Measurements from ENCODE around the gene FRS2. TPM values are rescaled to one million over a fixed set of nuclear protein-coding genes. Genes with fewer than 3 reads are reported as not detected.

The FRS2 gene
- total RNA-seq, 1 experiment from 2014 or later, result 33.7 TPM

DNA sequence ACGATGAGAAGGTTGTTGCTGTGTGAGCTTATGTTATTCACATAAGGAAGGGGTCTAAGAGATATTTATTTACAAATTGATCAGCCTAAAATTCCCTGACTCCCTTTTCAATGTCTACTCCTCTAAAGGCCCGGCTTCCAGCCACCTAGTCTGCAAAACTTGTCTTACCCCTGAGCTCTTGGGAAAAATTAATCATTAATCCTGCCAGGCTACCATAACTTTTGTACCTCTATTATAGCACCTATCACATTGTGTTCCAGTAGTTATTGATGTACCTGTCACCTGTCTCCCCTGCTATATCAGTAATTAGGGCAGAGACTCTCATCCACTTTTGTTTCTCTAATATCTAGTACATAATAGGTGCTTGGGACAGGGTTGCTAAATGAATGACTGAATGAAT, 29.3 kb upstream of the FRS2 start:
- no peak for DNase-seq
- Histone ChIP-seq H3K56ac (ENCODE audit: insufficient read length, low read depth, low read length) (no peak overlapping the region), H2BK120ac (ENCODE audit: low read depth, low read length, poor library complexity, severe bottlenecking) (no peak overlapping the region), H2AK5ac (ENCODE audit: insufficient read length, low read length) (no peak overlapping the region), H3K4me1 (ENCODE audit: insufficient read depth, low read length) (no peaks in the 10 kb centered on the region), H2BK12ac (ENCODE audit: insufficient read length, low read depth, low read length) (no peak overlapping the region), H3K14ac (ENCODE audit: insufficient read depth, low read length) (no peak overlapping the region), H3T11ph (ENCODE audit: low read length) (no peak overlapping the region), H3K79me1 (ENCODE audit: insufficient read depth, low read depth, low read length, poor library complexity, severe bottlenecking) (no peaks in the 10 kb centered on the region), H4K5ac (ENCODE audit: insufficient read length, low read depth, low read length) (no peak overlapping the region), H3K27me3 (ENCODE audit: insufficient read depth, low read length) (no peaks in the 10 kb centered on the region), H3K23ac (ENCODE audit: insufficient read length, low read depth, low read length) (no peak overlapping the region), H4K8ac (replicated peaks; ENCODE audit: insufficient read length, low read depth, low read length) (no peak overlapping the region), H3K9ac (ENCODE audit: extremely low read depth, insufficient read length, low read length) (no peak overlapping the region), H4K20me1 (ENCODE audit: control insufficient read depth, insufficient read depth, insufficient read length) (no peaks in the 10 kb centered on the region), H3K27ac (ENCODE audit: insufficient read length, low read depth, low read length) (no peak overlapping the region), H3K9me3 (ENCODE audit: control insufficient read depth, low read depth, low read length) (no peaks in the 10 kb centered on the region), H3K79me2 (ENCODE audit: insufficient read depth, low read length) (no peaks in the 10 kb centered on the region), H2BK20ac (ENCODE audit: low read depth, low read length, poor library complexity, severe bottlenecking) (no peak overlapping the region), H3K18ac (ENCODE audit: insufficient read length, low read depth, low read length) (no peak overlapping the region), H4K91ac (ENCODE audit: insufficient read length, low read depth, low read length) (no peak overlapping the region), H2BK5ac (ENCODE audit: insufficient read length, low read length) (no peak overlapping the region), H3K23me2 (ENCODE audit: insufficient read length, low read depth, low read length, poor library complexity, severe bottlenecking) (no peaks in the 10 kb centered on the region), H3K4me2 (ENCODE audit: insufficient read depth, insufficient read length, low read length) (no peak overlapping the region), H3K4ac (ENCODE audit: low read depth, low read length) (no peak overlapping the region), H2BK15ac (ENCODE audit: low read depth, low read length) (no peak overlapping the region), H2AFZ (ENCODE audit: low read length) (no peak overlapping the region)
- no peaks in the 10 kb centered on the region for H3K4me1 Mint-ChIP-seq
- H3K9me3 Mint-ChIP-seq, result no peaks in the 10 kb centered on the region; a peak in 1 of 5 replicates
- no peak overlapping the region for H3K4me3 Mint-ChIP-seq
- TF ChIP-seq, protein P1, sequence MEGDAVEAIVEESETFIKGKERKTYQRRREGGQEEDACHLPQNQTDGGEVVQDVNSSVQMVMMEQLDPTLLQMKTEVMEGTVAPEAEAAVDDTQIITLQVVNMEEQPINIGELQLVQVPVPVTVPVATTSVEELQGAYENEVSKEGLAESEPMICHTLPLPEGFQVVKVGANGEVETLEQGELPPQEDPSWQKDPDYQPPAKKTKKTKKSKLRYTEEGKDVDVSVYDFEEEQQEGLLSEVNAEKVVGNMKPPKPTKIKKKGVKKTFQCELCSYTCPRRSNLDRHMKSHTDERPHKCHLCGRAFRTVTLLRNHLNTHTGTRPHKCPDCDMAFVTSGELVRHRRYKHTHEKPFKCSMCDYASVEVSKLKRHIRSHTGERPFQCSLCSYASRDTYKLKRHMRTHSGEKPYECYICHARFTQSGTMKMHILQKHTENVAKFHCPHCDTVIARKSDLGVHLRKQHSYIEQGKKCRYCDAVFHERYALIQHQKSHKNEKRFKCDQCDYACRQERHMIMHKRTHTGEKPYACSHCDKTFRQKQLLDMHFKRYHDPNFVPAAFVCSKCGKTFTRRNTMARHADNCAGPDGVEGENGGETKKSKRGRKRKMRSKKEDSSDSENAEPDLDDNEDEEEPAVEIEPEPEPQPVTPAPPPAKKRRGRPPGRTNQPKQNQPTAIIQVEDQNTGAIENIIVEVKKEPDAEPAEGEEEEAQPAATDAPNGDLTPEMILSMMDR (conservative IDR thresholded peaks at IDR 0.05), result no peak
- peaks cover 0 to 2% (median 0%) of the 10 kb centered on the region in 3 experiments; a peak in 3 of 7 replicates for H3K36me3 Mint-ChIP-seq (ENCODE audit: insufficient read depth in 1 of 3, low read depth in 3 of 3)
- no CpG with 5 or more reads among the region's 2 CpGs for WGBS (ENCODE audit: extremely low coverage, insufficient read length, low lambda C conversion rate)
- no peaks in the 10 kb centered on the region for H3K27me3 Mint-ChIP-seq (ENCODE audit: low read depth)
- no peak overlapping the region for H3K27ac Mint-ChIP-seq
